ENCODE results near the gene HIBADH. TPM values are rescaled to one million over a fixed set of nuclear protein-coding genes. Genes with fewer than 3 reads are reported as not detected.

The HIBADH gene
- total RNA-seq, 1 experiment from 2014 or later, result 33.7 TPM

GRCh38 chr7:27533652-27534081 is 129.0 kb downstream of the HIBADH start:
- Mint-ChIP-seq H3K27ac (ENCODE audit: unreplicated experiment) (no peak overlapping the region), H3K27me3 (ENCODE audit: insufficient read depth, unreplicated experiment) (no peaks in the 10 kb centered on the region), H3K4me1 (ENCODE audit: low read depth, unreplicated experiment) (no peaks in the 10 kb centered on the region), H3K4me3 (ENCODE audit: unreplicated experiment) (no peak overlapping the region), H3K9me3 (ENCODE audit: unreplicated experiment) (no peaks in the 10 kb centered on the region), H3K36me3 (ENCODE audit: insufficient read depth, unreplicated experiment) (peaks cover 11% of the 10 kb centered on the region)
- Histone ChIP-seq H3K27me3 (replicated peaks; ENCODE audit: control insufficient read depth, insufficient read depth, low read length) (no peaks in the 10 kb centered on the region), H3K4me1 (peaks cover 4% of the 10 kb centered on the region), H3K36me3 (ENCODE audit: control insufficient read depth, insufficient read depth, low read length) (no peaks in the 10 kb centered on the region), H3K9me3 (no peaks in the 10 kb centered on the region), H3K4me3 (ENCODE audit: low read depth, low read length) (no peak overlapping the region)
- no TSS peak for BruUV-seq (replicated peaks)
- DNase-seq, result no peak
- POLR2A ChIA-PET, result no interaction called here
- TF ChIP-seq CTCF (IDR thresholded peaks at IDR 0.05; ENCODE audit: insufficient read depth in 1 of 2, low read depth in 1 of 2, low read length in 1 of 2, severe bottlenecking in 1 of 2, unreplicated experiment in 1 of 2), result no peak
- intact Hi-C loops (cut with micrococcal nuclease; ENCODE audit: unreplicated experiment), result no loop called here
- CTCF ChIA-PET, result no interaction called here

DNA sequence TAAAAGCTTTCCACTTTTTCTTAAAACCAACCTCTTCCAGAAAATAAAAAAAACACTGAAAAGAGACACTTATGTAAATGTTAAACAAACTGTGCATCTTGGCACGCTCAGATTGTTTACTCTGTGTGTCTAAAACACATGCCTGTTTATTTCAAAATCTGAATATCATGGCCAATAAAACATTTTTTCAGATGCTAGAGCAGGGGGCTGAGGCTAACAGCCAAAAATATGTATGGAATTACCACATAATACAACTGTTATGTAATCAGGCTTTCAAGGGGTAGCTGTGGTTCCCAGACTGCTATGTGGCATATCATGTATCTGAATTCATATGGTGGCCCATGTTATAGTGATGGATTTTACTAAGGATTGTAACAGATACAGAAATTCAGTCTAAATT is 130.4 kb downstream of the HIBADH start:
- intact Hi-C loops (cut with micrococcal nuclease; ENCODE audit: unreplicated experiment), result no loop called here
- no peak for DNase-seq

DNA sequence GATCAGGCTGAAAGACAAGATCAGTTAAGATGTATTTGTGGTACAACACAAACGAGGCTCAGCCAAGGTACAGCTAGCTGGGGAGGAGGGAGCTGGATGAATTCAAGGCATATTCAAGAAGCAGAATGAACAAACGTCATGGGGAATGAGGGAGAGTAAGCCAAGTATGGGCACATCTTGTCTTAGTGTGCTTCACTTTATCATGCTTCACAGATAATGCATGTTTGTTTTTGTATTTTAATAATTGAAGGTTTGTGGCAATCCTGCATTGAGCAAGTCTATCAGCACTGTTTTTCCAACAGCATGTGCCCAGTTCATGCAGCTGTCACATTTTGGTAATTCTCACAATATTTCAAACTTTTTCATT is 135.4 kb downstream of the HIBADH start:
- peak overlapping the region; percentile 25 for H3K4me3 Mint-ChIP-seq (ENCODE audit: unreplicated experiment)
- H3K36me3 Mint-ChIP-seq (ENCODE audit: insufficient read depth, unreplicated experiment), result peaks cover 14% of the 10 kb centered on the region
- no peaks in the 10 kb centered on the region for H3K9me3 Mint-ChIP-seq (ENCODE audit: unreplicated experiment)
- Histone ChIP-seq H3K9me3 (no peaks in the 10 kb centered on the region), H3K27me3 (replicated peaks; ENCODE audit: control insufficient read depth, insufficient read depth, low read length) (no peaks in the 10 kb centered on the region), H3K4me1 (peaks cover 36% of the 10 kb centered on the region), H3K4me3 (ENCODE audit: low read depth, low read length) (no peak overlapping the region), H3K36me3 (ENCODE audit: control insufficient read depth, insufficient read depth, low read length) (no peaks in the 10 kb centered on the region; the same call in 1 of the 2 replicates)
- DNase-seq, result peak in 1 of 2 experiments; percentile 40
- H3K27ac Mint-ChIP-seq (ENCODE audit: unreplicated experiment), result peak overlapping the region; percentile 73
- ChIA-PET CTCF (interaction anchor here (0.6 to 1.1 kb wide), 2 partner anchors 14 to 79 kb away, joined by 4 to 6 read pairs; no protein-coding TSS in a partner anchor), POLR2A (no interaction called here)
- peaks cover 20% of the 10 kb centered on the region for H3K4me1 Mint-ChIP-seq (ENCODE audit: low read depth, unreplicated experiment)
- TF ChIP-seq CTCF (IDR thresholded peaks at IDR 0.05; ENCODE audit: insufficient read depth in 1 of 2, low read depth in 1 of 2, low read length in 1 of 2, severe bottlenecking in 1 of 2, unreplicated experiment in 1 of 2), result no peak
- intact Hi-C loops (cut with micrococcal nuclease; ENCODE audit: unreplicated experiment), result no loop called here
- BruUV-seq (replicated peaks), result no TSS peak
- no peaks in the 10 kb centered on the region for H3K27me3 Mint-ChIP-seq (ENCODE audit: insufficient read depth, unreplicated experiment)

More for the DNA sequence above, 130.4 kb downstream of the HIBADH start:
- Histone ChIP-seq H3K9me3 (no peaks in the 10 kb centered on the region), H3K4me1 (peaks cover 17% of the 10 kb centered on the region), H3K27me3 (replicated peaks; ENCODE audit: control insufficient read depth, insufficient read depth, low read length) (no peaks in the 10 kb centered on the region), H3K4me3 (ENCODE audit: low read depth, low read length) (no peak overlapping the region), H3K36me3 (ENCODE audit: control insufficient read depth, insufficient read depth, low read length) (no peaks in the 10 kb centered on the region; the same call in 1 of the 2 replicates)
- Mint-ChIP-seq H3K27me3 (ENCODE audit: insufficient read depth, unreplicated experiment) (no peaks in the 10 kb centered on the region), H3K27ac (ENCODE audit: unreplicated experiment) (no peak overlapping the region), H3K4me3 (ENCODE audit: unreplicated experiment) (no peak overlapping the region), H3K36me3 (ENCODE audit: insufficient read depth, unreplicated experiment) (peaks cover 14% of the 10 kb centered on the region), H3K4me1 (ENCODE audit: low read depth, unreplicated experiment) (peaks cover 10% of the 10 kb centered on the region), H3K9me3 (ENCODE audit: unreplicated experiment) (no peaks in the 10 kb centered on the region)
- no peak for TF ChIP-seq CTCF (IDR thresholded peaks at IDR 0.05; ENCODE audit: insufficient read depth in 1 of 2, low read depth in 1 of 2, low read length in 1 of 2, severe bottlenecking in 1 of 2, unreplicated experiment in 1 of 2)
- ChIA-PET POLR2A (no interaction called here), CTCF (no interaction called here)
- BruUV-seq (replicated peaks), result no TSS peak
